HEK293 (cell line): ENCODE data around the gene ATCAY.

Experiments
- GLI2 ChIP-seq: fragments of 450-650 bp; formaldehyde crosslinking; IDR thresholded peaks from 2 replicates; pipeline ENCODE4; 2017; ENCODE audit warnings: missing biosample characterization, missing genetic modification characterization, low read depth, borderline replicate concordance
- KLF16 ChIP-seq: fragments of 450-650 bp; formaldehyde crosslinking; IDR thresholded peaks from 2 replicates; pipeline ENCODE4 v1.5.1; 2017; ENCODE audit warnings: missing biosample characterization, missing genetic modification characterization
- KLF9 ChIP-seq: fragments of 450-650 bp; formaldehyde crosslinking; IDR thresholded peaks from 2 replicates; pipeline ENCODE4 v1.5.1; 2016; ENCODE audit warnings: missing biosample characterization, missing genetic modification characterization, low read depth
- PRDM10 ChIP-seq: fragments of 450-650 bp; formaldehyde crosslinking; IDR thresholded peaks from 2 replicates; pipeline ENCODE4 v1.5.1; 2016; ENCODE audit warnings: missing biosample characterization, missing genetic modification characterization
- PRDM6 ChIP-seq: fragments of 450-650 bp; formaldehyde crosslinking; IDR thresholded peaks from 2 replicates; pipeline ENCODE4 v1.5.1; 2017; ENCODE audit warnings: missing biosample characterization, missing genetic modification characterization
- ZNF140 ChIP-seq: fragments of 450-650 bp; formaldehyde crosslinking; IDR thresholded peaks from 2 replicates; pipeline ENCODE4 v1.5.1; 2016; ENCODE audit warnings: missing biosample characterization, missing genetic modification characterization
- ZNF202 ChIP-seq: fragments of 450-650 bp; formaldehyde crosslinking; IDR thresholded peaks from 2 replicates; pipeline ENCODE4 v1.5.1; 2016; ENCODE audit warnings: missing biosample characterization, missing genetic modification characterization, borderline replicate concordance
- ZNF335 ChIP-seq: fragments of 450-650 bp; formaldehyde crosslinking; conservative IDR thresholded peaks from 2 replicates; pipeline ENCODE4 v1.5.1; 2016; ENCODE audit warnings: missing biosample characterization, missing genetic modification characterization
- ZNF394 ChIP-seq: fragments of 450-650 bp; formaldehyde crosslinking; IDR thresholded peaks from 2 replicates; pipeline ENCODE4 v1.5.1; 2016; ENCODE audit warnings: missing biosample characterization, missing genetic modification characterization, mild to moderate bottlenecking, moderate library complexity, borderline replicate concordance
- ZNF621 ChIP-seq: fragments of 450-650 bp; formaldehyde crosslinking; IDR thresholded peaks from 2 replicates; pipeline ENCODE4 v1.5.1; 2017; ENCODE audit warnings: missing biosample characterization, missing genetic modification characterization
- ZNF660 ChIP-seq: fragments of 450-650 bp; IDR thresholded peaks from 2 replicates; pipeline ENCODE4 v1.5.1; 2018; ENCODE audit warnings: missing biosample characterization, mild to moderate bottlenecking, missing genetic modification characterization
- ZXDB ChIP-seq: fragments of 450-650 bp; formaldehyde crosslinking; IDR thresholded peaks from 2 replicates; pipeline ENCODE4 v1.5.1; 2016; ENCODE audit warnings: missing biosample characterization, missing genetic modification characterization
- TF ChIP-seq, protein P1 (sequence below): fragments of 450-650 bp; formaldehyde crosslinking; IDR thresholded peaks from 2 replicates; pipeline ENCODE4 v1.5.1; 2016; ENCODE audit warnings: missing biosample characterization, missing genetic modification characterization
- TF ChIP-seq, protein P2 (sequence below): fragments of 450-650 bp; formaldehyde crosslinking; IDR thresholded peaks from 2 replicates; pipeline ENCODE4 v1.5.1; 2016; ENCODE audit warnings: missing biosample characterization, missing genetic modification characterization, borderline replicate concordance
- TF ChIP-seq, protein P3 (sequence below): fragments of 450-650 bp; formaldehyde crosslinking; IDR thresholded peaks from 2 replicates; pipeline ENCODE4 v1.5.1; 2016; ENCODE audit warnings: missing biosample characterization, missing genetic modification characterization

Gene ATCAY

DNA sequence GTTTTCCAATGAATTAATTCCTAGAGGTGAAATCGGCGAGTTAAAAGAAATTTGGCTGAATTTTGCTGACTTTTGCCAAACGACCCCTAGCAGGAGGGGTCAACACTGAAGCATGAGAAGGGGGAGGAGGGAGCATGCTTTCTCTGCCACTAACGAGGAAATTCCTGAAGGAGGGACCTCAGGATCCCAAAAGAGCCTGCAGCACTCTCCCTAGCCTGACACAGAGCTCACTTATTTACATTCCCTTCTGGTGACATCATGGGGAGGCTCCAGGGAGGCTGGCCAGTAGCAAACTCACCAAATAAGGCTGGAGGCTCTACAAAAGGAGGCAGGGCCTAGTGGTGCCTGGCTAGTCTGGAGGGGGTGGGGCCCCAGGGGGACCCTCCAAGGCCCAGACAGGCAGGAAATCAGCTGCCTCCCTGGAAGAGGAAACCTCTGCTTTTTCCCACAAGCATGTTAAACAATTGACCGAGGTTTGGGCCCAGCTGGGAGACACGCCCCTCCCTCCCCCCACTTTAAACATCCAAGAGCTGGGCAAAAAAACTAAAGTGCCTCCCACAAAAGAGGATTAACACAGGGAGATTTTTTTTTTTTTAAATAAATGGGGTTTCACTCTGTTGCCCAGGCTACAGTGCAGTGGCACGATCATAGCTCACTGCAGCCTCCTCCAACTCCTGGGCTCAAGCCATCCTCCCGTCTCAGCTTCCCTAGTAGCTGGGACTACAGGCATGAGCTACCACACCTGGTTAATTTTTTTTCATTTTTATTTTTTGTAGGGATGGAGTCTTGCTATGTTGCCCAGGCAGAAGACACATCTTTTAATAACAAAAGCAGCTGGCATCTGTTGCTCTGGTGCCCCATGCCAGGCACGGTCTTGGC lies 88.3 kb downstream of the ATCAY start (continued):
- TF ChIP-seq, protein P1, sequence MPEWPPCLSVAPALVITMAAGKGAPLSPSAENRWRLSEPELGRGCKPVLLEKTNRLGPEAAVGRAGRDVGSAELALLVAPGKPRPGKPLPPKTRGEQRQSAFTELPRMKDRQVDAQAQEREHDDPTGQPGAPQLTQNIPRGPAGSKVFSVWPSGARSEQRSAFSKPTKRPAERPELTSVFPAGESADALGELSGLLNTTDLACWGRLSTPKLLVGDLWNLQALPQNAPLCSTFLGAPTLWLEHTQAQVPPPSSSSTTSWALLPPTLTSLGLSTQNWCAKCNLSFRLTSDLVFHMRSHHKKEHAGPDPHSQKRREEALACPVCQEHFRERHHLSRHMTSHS (tag by site-specific recombination), result no peak
- TF ChIP-seq ZNF140 (tag by site-specific recombination), result no peak
- TF ChIP-seq KLF9 (tag by site-specific recombination), result peak; percentile 90
- peak; percentile 42 for TF ChIP-seq PRDM10 (tag by site-specific recombination)
- no peak; the same call in 1 of the 2 replicates for TF ChIP-seq PRDM6 (tag by site-specific recombination)
- peak; percentile 61; the same call in 1 of the 2 replicates for TF ChIP-seq ZNF394 (tag by site-specific recombination)
- TF ChIP-seq GLI2 (tag by site-specific recombination), result no peak
- TF ChIP-seq KLF16 (tag by site-specific recombination), result peak; percentile 60; the same call in 1 of the 2 replicates
- peak; percentile 89 for TF ChIP-seq ZNF335
- TF ChIP-seq ZNF660 (tag by site-specific recombination), result peak; percentile 86
- no peak for TF ChIP-seq ZNF621 (tag by site-specific recombination)
- TF ChIP-seq ZXDB (tag by site-specific recombination), result peak; percentile 82
- no peak for TF ChIP-seq ZNF202 (tag by site-specific recombination)
- TF ChIP-seq, protein P2, sequence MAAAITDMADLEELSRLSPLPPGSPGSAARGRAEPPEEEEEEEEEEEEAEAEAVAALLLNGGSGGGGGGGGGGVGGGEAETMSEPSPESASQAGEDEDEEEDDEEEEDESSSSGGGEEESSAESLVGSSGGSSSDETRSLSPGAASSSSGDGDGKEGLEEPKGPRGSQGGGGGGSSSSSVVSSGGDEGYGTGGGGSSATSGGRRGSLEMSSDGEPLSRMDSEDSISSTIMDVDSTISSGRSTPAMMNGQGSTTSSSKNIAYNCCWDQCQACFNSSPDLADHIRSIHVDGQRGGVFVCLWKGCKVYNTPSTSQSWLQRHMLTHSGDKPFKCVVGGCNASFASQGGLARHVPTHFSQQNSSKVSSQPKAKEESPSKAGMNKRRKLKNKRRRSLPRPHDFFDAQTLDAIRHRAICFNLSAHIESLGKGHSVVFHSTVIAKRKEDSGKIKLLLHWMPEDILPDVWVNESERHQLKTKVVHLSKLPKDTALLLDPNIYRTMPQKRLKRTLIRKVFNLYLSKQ (tag by site-specific recombination), result no peak
- TF ChIP-seq, protein P3, sequence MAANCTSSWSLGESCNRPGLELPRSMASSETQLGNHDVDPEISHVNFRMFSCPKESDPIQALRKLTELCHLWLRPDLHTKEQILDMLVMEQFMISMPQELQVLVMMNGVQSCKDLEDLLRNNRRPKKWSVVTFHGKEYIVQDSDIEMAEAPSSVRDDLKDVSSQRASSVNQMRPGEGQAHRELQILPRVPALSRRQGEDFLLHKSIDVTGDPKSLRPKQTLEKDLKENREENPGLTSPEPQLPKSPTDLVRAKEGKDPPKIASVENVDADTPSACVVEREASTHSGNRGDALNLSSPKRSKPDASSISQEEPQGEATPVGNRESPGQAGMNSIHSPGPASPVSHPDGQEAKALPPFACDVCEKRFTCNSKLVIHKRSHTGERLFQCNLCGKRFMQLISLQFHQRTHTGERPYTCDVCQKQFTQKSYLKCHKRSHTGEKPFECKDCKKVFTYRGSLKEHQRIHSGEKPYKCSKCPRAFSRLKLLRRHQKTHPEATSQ, result no peak
